Heart right ventricle (tissue), 16 donors: Measurements from ENCODE around the gene PDE3B. TPM values are rescaled to one million over a fixed set of nuclear protein-coding genes. Genes with fewer than 3 reads are reported as not detected.
"Not testable (repeated sequence)": the region's sequence is repeated elsewhere in the genome, so short reads cannot be mapped to it uniquely, and the experiment has no call there.

ENCODE experiments used
- ATAC-seq, 8 donors: fragments of 200-7000 bp; cut with Tn5 transposase; one replicate each; pipeline ENCODE4 v1.9.1; 2020; ENCODE audit warnings: mild to moderate bottlenecking in 8 of 8, moderate library complexity in 8 of 8, moderate number of reproducible peaks in 1 of 8
- DNase-seq, 2 donors: peaks; one replicate each; pipeline ENCODE4 v3.0.0-alpha.2; 2020
- H3K27ac ChIP-seq, 10 donors: fragments of 200-600 bp; sonication (generic) in 2 of 10; one replicate each; pipeline versions ENCODE4 v1.5.0 to v1.8.0; 2020 to 2022; ENCODE audit warnings: mild to moderate bottlenecking in 3 of 10
- H3K27me3 ChIP-seq, 7 donors: fragments of 200-600 bp; one replicate each; pipeline ENCODE4 v1.8.0; 2021 to 2022; ENCODE audit warnings: mild to moderate bottlenecking in 2 of 7
- H3K36me3 ChIP-seq, 9 donors: fragments of 200-600 bp; sonication (generic) in 1 of 9; one replicate each; pipeline versions ENCODE4 v1.5.0 to v1.8.0; 2020 to 2022; ENCODE audit warnings: mild to moderate bottlenecking in 2 of 9
- H3K4me1 ChIP-seq, 9 donors: fragments of 200-600 bp; sonication (generic) in 1 of 9; one replicate each; pipeline versions ENCODE4 v1.5.0 to v1.8.0; 2020 to 2022; ENCODE audit warnings: mild to moderate bottlenecking in 4 of 9
- H3K4me3 ChIP-seq, 10 donors: fragments of 200-600 bp; sonication (generic) in 2 of 10; one replicate each; pipeline versions ENCODE4 v1.5.0 to v1.8.0; 2020 to 2022; ENCODE audit warnings: mild to moderate bottlenecking in 7 of 10, moderate library complexity in 2 of 10
- H3K9me3 ChIP-seq, 11 donors: fragments of 200-600 bp in 10 of 11; sonication (generic) in 2 of 11; one replicate each; pipeline versions ENCODE4 v1.5.0 to v1.8.0; 2013 to 2022; ENCODE audit warnings: mild to moderate bottlenecking in 2 of 11, control low read depth in 1 of 11, moderate library complexity in 1 of 11
- CTCF ChIP-seq, 9 donors: fragments of 200-600 bp; sonication (generic) in 2 of 9; IDR thresholded peaks; one replicate each; pipeline versions ENCODE4 v1.5.0 to v1.8.0; 2021 to 2022; ENCODE audit warnings: antibody characterized with exemption in 9 of 9, mild to moderate bottlenecking in 5 of 9, moderate library complexity in 1 of 9
- WGBS, 2 donors: extraction: QIAGEN DNeasy Blood & Tissue Kit; methylation state at CpG; one replicate each; pipeline ENCODE4 v1.1.7; 2013; ENCODE audit warnings: inconsistent platforms in 1 of 2; 5-methylcytosine and 5-hydroxymethylcytosine counted together
- intact Hi-C, 10 donors: fragments of 100-400 bp; cut with DNase I; formaldehyde crosslinking; loops; one replicate each; pipeline versions ENCODE4 v1.11.1 to v1.14.2; 2022
- polyA plus RNA-seq, 2 donors: library from polyadenylated mRNA; stranded (reverse); fragments of 200-250 nt; gene quantifications; one replicate each; pipeline ENCODE4 v1.2.3, GENCODE V29; 2013
- total RNA-seq, 10 donors: library from RNA; stranded (reverse); fragmentation: NEBNext Ultra II Directional in 3 of 10; extraction: Animal tissue kit (Norgen Biotek cat#: 25700) in 3 of 10; gene quantifications; one replicate each; pipeline versions ENCODE4 v1.2.1 to v1.2.4, GENCODE V29; 2021 to 2023
- donor health status: Arrhythmogenic right ventricular cardiomyopathy.
- donor health status: ischemic (EF 13 %, LVEDD 7.1; RV severe dilation, severe dysfunction).
- donor health status: healthy with polysubstance abuse.
- donor health status: DM: no; HTN: yes; CAD: no.
- donor health status: DM: no; HTN: no; CAD: no.
- donor health status: ischemic (EF 25% LVEDD 6.9; RV normal size, moderate dysfunction).
- donor health status: ischemic (EF 25% LVEDD 5.7; RV mildly dilated, moderate dysfunction).
- donor health status: healthy.
- donor health status: DM: yes; HTN: yes; CAD: no.
- donor health status: Ischemic cardiomyopathy.
- donor health status: ischemic (EF 35%, LVEDD 5.7; RV mildly dilated, moderate dysfunction).
- donor health status: nonischemic (EF 11% LVEDD 7.7; RV severe dilation, severe dysfunction).
- donor health status: DM: yes; HTN: yes; CAD: no.
- donor health status: PGD.
- donor health status: ischemic (EF 29% LVEDD 5.4; RV normal size, mild dysfunction).
- donor health status: nonischemic (EF 23%, LVEDD 6.1; RV moderate dilation, normal function).

The PDE3B gene
- total and polyA plus RNA-seq, 12 donors, result 1.3 to 14.2 (median 9.0) TPM

GRCh38 chr11:14655435-14655834, 11.8 kb downstream of the PDE3B start:
- H3K27ac ChIP-seq, result no peak overlapping the region
- H3K4me3 ChIP-seq, result no peak overlapping the region
- peaks cover 0 to 16% (median 6%) of the 10 kb centered on the region in 9 donors for H3K4me1 ChIP-seq
- DNase-seq (no peak), ATAC-seq (no peak)
- no peak for TF ChIP-seq CTCF (IDR thresholded peaks at IDR 0.05)
- peaks cover 0 to 9% (median 0%) of the 10 kb centered on the region in 11 donors for H3K9me3 ChIP-seq
- H3K27me3 ChIP-seq, result no peaks in the 10 kb centered on the region
- WGBS, 2 donors, result 88 to 92% methylated on average over 3 of the region's 3 CpGs
- no peaks in the 10 kb centered on the region for H3K36me3 ChIP-seq
- intact Hi-C loops, result no loop called here

GRCh38 chr11:14656536-14657457, 13.2 kb downstream of the PDE3B start:
- no peak for TF ChIP-seq CTCF (IDR thresholded peaks at IDR 0.05)
- intact Hi-C loops, result no loop called here
- Histone ChIP-seq H3K36me3 (no peaks in the 10 kb centered on the region), H3K4me3 (no peak overlapping the region), H3K4me1 (peaks cover 0 to 16% (median 6%) of the 10 kb centered on the region in 9 donors), H3K9me3 (peaks cover 0 to 9% (median 0%) of the 10 kb centered on the region in 11 donors), H3K27ac (peak overlapping the region in 5 of 10 donors; percentile 11 to 51 (median 26)), H3K27me3 (no peaks in the 10 kb centered on the region)
- 35 to 38% methylated on average over 4 of the region's 4 CpGs for WGBS, 2 donors
- ATAC-seq (peak in 3 of 8 donors; percentile 47 to 65 (median 56)), DNase-seq (no peak)

GRCh38 chr11:14657841-14658240, 14.2 kb downstream of the PDE3B start:
- no peaks in the 10 kb centered on the region for H3K36me3 ChIP-seq
- peak in 1 of 9 donors; percentile 20 for TF ChIP-seq CTCF (IDR thresholded peaks at IDR 0.05)
- no peaks in the 10 kb centered on the region for H3K27me3 ChIP-seq
- H3K9me3 ChIP-seq, result peaks cover 0 to under 1% (median 0%) of the 10 kb centered on the region in 11 donors
- peaks cover 0 to 16% (median 6%) of the 10 kb centered on the region in 9 donors for H3K4me1 ChIP-seq
- H3K4me3 ChIP-seq, result no peak overlapping the region
- intact Hi-C loops, result no loop called here
- H3K27ac ChIP-seq, result peak overlapping the region in 1 of 10 donors; percentile 51
- 31 to 39% methylated on average over 1 of the region's 1 CpG for WGBS, 2 donors
- peak in 2 of 8 donors; percentile 44 to 51 for ATAC-seq
- DNase-seq, result no peak

GRCh38 chr11:14664926-14665325, 21.3 kb downstream of the PDE3B start:
- H3K9me3 ChIP-seq, H3K4me1 ChIP-seq, H3K27me3 ChIP-seq, H3K27ac ChIP-seq, ATAC-seq, intact Hi-C loops, DNase-seq, H3K4me3 ChIP-seq, H3K36me3 ChIP-seq: not testable (repeated sequence)
- 92 to 98% methylated on average over 3 of the region's 3 CpGs for WGBS, 2 donors

- ATAC-seq, result not testable (repeated sequence)
- 83 to 89% methylated on average over 4 of the region's 4 CpGs for WGBS, 2 donors
Observed at GRCh38 chr11:14667329-14667728, 23.7 kb downstream of the PDE3B start.

More at GRCh38 chr11:14667329-14667728, 23.7 kb downstream of the PDE3B start:
- H3K4me1 ChIP-seq, intact Hi-C loops, DNase-seq, H3K27ac ChIP-seq, H3K4me3 ChIP-seq, H3K36me3 ChIP-seq, H3K9me3 ChIP-seq, H3K27me3 ChIP-seq: not testable (repeated sequence)
